GM23248 (cell line): ENCODE measurements around the gene NAPA.

Experiments used
- EZH2 ChIP-seq: fragments of 200-600 bp; sonication (generic); IDR thresholded peaks from 2 replicates; pipeline ENCODE4 v1.6.1; 2018; ENCODE audit warnings: antibody characterized with exemption, mild to moderate bottlenecking; ENCODE audit not compliant: insufficient read depth, poor library complexity, severe bottlenecking
- EZH2phosphoT487 ChIP-seq: fragments of 200-600 bp; sonication (generic); IDR thresholded peaks from 2 replicates; pipeline ENCODE4 v1.6.1; 2018; ENCODE audit warnings: antibody characterized with exemption, moderate library complexity, mild to moderate bottlenecking, low read depth; ENCODE audit not compliant: insufficient read depth

- TF ChIP-seq EZH2phosphoT487: no peak
- TF ChIP-seq EZH2: no peak
Observed at GRCh38 chr19:47483200-47483599, 31.7 kb downstream of the NAPA start.
